DMS79 treated with DMSO at 0.1 percent for 48 hours (cell line): ENCODE measurements around the gene SLC7A14.
"Not testable (repeated sequence)": the region's sequence is repeated elsewhere in the genome, so short reads cannot be mapped to it uniquely, and the experiment has no call there.

Experiments
- DNase-seq: peaks from one replicate; lab custom pipeline; 2025; lab: John Stamatoyannopoulos, UW

SLC7A14 gene

GRCh38 chr3:170593634-170594033 is 7.8 kb upstream of the SLC7A14 start:
- DNase-seq: no peak

- peak; percentile 84 for DNase-seq
Measured at GRCh38 chr3:170589113-170589512, 3.2 kb upstream of the SLC7A14 start.

GRCh38 chr3:170585008-170585936 is 603 bp downstream of the SLC7A14 start:
- no peak for DNase-seq

- DNase-seq: peak; percentile 46
Measured at GRCh38 chr3:170584585-170585007, 1.3 kb downstream of the SLC7A14 start.

- DNase-seq: no peak
Measured at GRCh38 chr3:170579646-170580045, 6.2 kb downstream of the SLC7A14 start.

GRCh38 chr3:170572665-170573253 is 13.1 kb downstream of the SLC7A14 start:
- no peak for DNase-seq

- not testable (repeated sequence) for DNase-seq
Measured at GRCh38 chr3:170567598-170567997, 18.3 kb downstream of the SLC7A14 start.

- no peak for DNase-seq
Measured at GRCh38 chr3:170566413-170566812, 19.5 kb downstream of the SLC7A14 start.

GRCh38 chr3:170565495-170565894 is 20.4 kb downstream of the SLC7A14 start:
- no peak for DNase-seq

GRCh38 chr3:170564664-170565063 is 21.2 kb downstream of the SLC7A14 start:
- no peak for DNase-seq

GRCh38 chr3:170563712-170564423 is 22.0 kb downstream of the SLC7A14 start:
- DNase-seq: peak; percentile 16

GRCh38 chr3:170562080-170562479 is 23.8 kb downstream of the SLC7A14 start:
- DNase-seq: no peak

GRCh38 chr3:170560717-170561382 is 25.0 kb downstream of the SLC7A14 start:
- no peak for DNase-seq

- DNase-seq: no peak
Measured at GRCh38 chr3:170560296-170560695, 25.6 kb downstream of the SLC7A14 start.

- DNase-seq: peak; percentile 63
Measured at GRCh38 chr3:170558427-170558826, 27.4 kb downstream of the SLC7A14 start.

- DNase-seq: no peak
Measured at GRCh38 chr3:170555329-170555728, 30.5 kb downstream of the SLC7A14 start.

GRCh38 chr3:170553788-170554757 is 31.8 kb downstream of the SLC7A14 start:
- DNase-seq: no peak

GRCh38 chr3:170551252-170551651 is 34.6 kb downstream of the SLC7A14 start:
- DNase-seq: no peak

- no peak for DNase-seq
Measured at GRCh38 chr3:170542704-170543103, 43.2 kb downstream of the SLC7A14 start.

GRCh38 chr3:170539897-170540296 is 46.0 kb downstream of the SLC7A14 start:
- no peak for DNase-seq

- peak; percentile 49 for DNase-seq
Measured at GRCh38 chr3:170536712-170537111, 49.2 kb downstream of the SLC7A14 start.
